HepG2 (cell line): Measurements from ENCODE around the gene HSD3B7. TPM values are rescaled to one million over a fixed set of nuclear protein-coding genes. Genes with fewer than 3 reads are reported as not detected.

Experiments
- HMGXB3 ChIP-seq: sonication (generic); formaldehyde crosslinking; IDR thresholded peaks from 2 replicates; pipeline ENCODE4 v1.4.0; 2020; ENCODE audit warnings: missing genetic modification reagents, borderline replicate concordance
- MEIS1 ChIP-seq: sonication (generic); formaldehyde crosslinking; IDR thresholded peaks from 2 replicates; pipeline ENCODE4 v1.9.0; 2021; ENCODE audit warnings: mild to moderate bottlenecking, missing genetic modification reagents, moderate library complexity, borderline replicate concordance
- PRDM15 ChIP-seq: sonication (generic); formaldehyde crosslinking; IDR thresholded peaks from 2 replicates; pipeline ENCODE4 v1.4.0; 2020; ENCODE audit warnings: missing genetic modification reagents
- RCOR2 ChIP-seq: IDR thresholded peaks from 2 replicates; pipeline ENCODE4 v1.6.1; 2016; ENCODE audit warnings: missing biosample characterization, missing genetic modification reagents
- SMYD3 ChIP-seq: sonication (generic); formaldehyde crosslinking; IDR thresholded peaks from 2 replicates; pipeline ENCODE4 v1.8.1; 2023; ENCODE audit warnings: mild to moderate bottlenecking, missing genetic modification reagents
- TRIM22 ChIP-seq: fragments of 450-650 bp; IDR thresholded peaks from 2 replicates; pipeline ENCODE4 v1.6.1; 2017
- ZBTB42 ChIP-seq: sonication (generic); formaldehyde crosslinking; IDR thresholded peaks from 2 replicates; pipeline ENCODE4 v1.5.0; 2020; ENCODE audit warnings: mild to moderate bottlenecking, missing genetic modification reagents
- ZNF20 ChIP-seq: sonication (generic); formaldehyde crosslinking; IDR thresholded peaks from 2 replicates; pipeline ENCODE4 v1.4.0; 2020; ENCODE audit warnings: mild to moderate bottlenecking, moderate library complexity, missing genetic modification reagents
- ZNF687 ChIP-seq: sonication (generic); formaldehyde crosslinking; IDR thresholded peaks from 2 replicates; pipeline ENCODE4 v1.5.1; 2020; ENCODE audit warnings: mild to moderate bottlenecking, missing genetic modification reagents, moderate library complexity
- ZNF878 ChIP-seq: sonication (generic); formaldehyde crosslinking; IDR thresholded peaks from 2 replicates; pipeline ENCODE4 v1.8.1; 2023; ENCODE audit warnings: mild to moderate bottlenecking, missing genetic modification reagents, moderate library complexity
- polyA plus RNA-seq, 8 experiments: library from polyadenylated mRNA; depleted of rRNA in 3 of 8; stranded (reverse) in 7 of 8; unstranded in 1 of 8; fragments of >200 nt; fragmentation: Illumina TruSeq in 4 of 8; extraction: Trizol in 4 of 8; gene quantifications; 2 replicates each; pipeline versions ENCODE4 v1.2.1 to v1.2.3, GENCODE V29; 2011 to 2016; ENCODE audit warnings: low read depth in 4 of 8, missing spikeins in 1 of 8, mixed read lengths in 1 of 8; ENCODE audit not compliant: insufficient read depth in 1 of 8
- total RNA-seq, 5 experiments: library from RNA; depleted of rRNA; stranded (reverse); fragments of >200 nt; fragmentation: Illumina TruSeq; extraction: Trizol; gene quantifications; 2 replicates each; pipeline ENCODE4 v1.2.3, GENCODE V29; 2016; ENCODE audit warnings: low read depth in 1 of 5
- TF ChIP-seq, protein P1 (sequence below): sonication (generic); formaldehyde crosslinking; IDR thresholded peaks from 2 replicates; pipeline ENCODE4 v1.5.0; 2020; ENCODE audit warnings: mild to moderate bottlenecking, missing genetic modification reagents, moderate library complexity

The HSD3B7 gene
- total and polyA plus RNA-seq, 2 of the 13 experiments (the other 11 are each of a cell fraction or from before 2014, with no cell fraction given), result 32.9 to 69.7 TPM

DNA sequence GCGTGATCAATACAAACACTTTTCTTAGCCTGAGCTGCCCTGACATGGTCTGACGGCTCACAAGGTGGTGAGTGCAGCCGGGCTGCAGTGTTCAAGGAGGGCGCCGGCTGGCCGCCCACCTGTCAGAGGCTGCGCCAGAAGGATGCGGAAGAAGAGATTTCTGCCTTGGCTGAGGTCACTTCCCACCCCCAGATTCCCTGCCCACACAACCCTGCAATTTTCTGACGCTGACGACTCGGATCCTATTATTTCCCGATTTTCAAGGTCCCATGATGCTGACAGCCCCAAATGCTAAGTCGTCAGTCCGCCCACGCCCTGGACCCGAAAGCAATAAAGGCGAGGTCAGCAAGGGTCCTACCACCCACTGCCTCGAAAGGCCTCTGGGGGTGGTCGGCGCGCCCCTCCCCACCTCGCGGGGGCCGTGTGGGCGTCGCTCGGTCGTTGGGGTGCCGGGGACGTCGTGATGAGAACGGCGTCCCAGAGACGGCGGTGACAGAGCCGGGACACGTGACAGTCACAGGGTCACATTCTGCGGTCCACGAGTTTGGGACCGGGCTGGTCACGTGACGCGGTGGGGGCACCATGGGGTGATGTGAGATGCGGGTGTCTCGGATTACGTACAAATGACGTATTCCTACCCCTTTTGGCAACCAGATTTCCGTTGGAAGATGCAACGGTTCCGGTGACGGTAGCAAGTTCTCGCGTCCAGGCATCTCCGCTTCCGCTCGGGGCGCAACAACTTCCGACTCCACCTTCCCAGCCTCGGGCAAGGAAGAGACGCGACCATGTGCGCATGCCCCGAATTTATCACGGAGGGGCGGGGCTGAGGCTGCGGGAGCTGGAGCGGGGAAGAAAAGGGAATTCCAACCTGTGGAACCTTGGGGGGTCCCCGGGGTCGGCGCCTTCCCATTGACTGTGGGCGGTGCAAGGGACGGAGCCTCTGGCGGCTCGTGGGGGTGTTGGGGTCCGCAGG is 48.0 kb downstream of the HSD3B7 start, which contains the start of gene STX4 (continued):
- peak; percentile 99 for TF ChIP-seq ZNF687
- TF ChIP-seq HMGXB3 (CRISPR knock-in tag), result peak; percentile 85; the same call in 1 of the 2 replicates
- no peak for TF ChIP-seq TRIM22
- TF ChIP-seq ZBTB42, result peak; percentile 85; the same call in 1 of the 2 replicates
- TF ChIP-seq, protein P1, sequence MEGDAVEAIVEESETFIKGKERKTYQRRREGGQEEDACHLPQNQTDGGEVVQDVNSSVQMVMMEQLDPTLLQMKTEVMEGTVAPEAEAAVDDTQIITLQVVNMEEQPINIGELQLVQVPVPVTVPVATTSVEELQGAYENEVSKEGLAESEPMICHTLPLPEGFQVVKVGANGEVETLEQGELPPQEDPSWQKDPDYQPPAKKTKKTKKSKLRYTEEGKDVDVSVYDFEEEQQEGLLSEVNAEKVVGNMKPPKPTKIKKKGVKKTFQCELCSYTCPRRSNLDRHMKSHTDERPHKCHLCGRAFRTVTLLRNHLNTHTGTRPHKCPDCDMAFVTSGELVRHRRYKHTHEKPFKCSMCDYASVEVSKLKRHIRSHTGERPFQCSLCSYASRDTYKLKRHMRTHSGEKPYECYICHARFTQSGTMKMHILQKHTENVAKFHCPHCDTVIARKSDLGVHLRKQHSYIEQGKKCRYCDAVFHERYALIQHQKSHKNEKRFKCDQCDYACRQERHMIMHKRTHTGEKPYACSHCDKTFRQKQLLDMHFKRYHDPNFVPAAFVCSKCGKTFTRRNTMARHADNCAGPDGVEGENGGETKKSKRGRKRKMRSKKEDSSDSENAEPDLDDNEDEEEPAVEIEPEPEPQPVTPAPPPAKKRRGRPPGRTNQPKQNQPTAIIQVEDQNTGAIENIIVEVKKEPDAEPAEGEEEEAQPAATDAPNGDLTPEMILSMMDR (CRISPR knock-in tag), result peak; percentile 16; the same call in 1 of the 2 replicates
- TF ChIP-seq ZNF878 (CRISPR knock-in tag), result no peak
- TF ChIP-seq RCOR2, result peak; percentile 93; the same call in 1 of the 2 replicates
- TF ChIP-seq ZNF20 (CRISPR knock-in tag), result no peak
- no peak; the same call in 1 of the 2 replicates for TF ChIP-seq SMYD3
- no peak for TF ChIP-seq PRDM15 (CRISPR knock-in tag)
- no peak; the same call in 1 of the 2 replicates for TF ChIP-seq MEIS1 (CRISPR knock-in tag)
